B cell (primary cell): ENCODE measurements around the gene ACAT1.

Experiments used
- CTCF ChIP-seq: fragments of 200-600 bp; IDR thresholded peaks from one replicate; pipeline ENCODE4 v1.8.0; 2022; ENCODE audit warnings: antibody characterized with exemption, mild to moderate bottlenecking
- EZH2 ChIP-seq: IDR thresholded peaks from 2 replicates; pipeline ENCODE4 v1.6.1; 2012; ENCODE audit warnings: borderline replicate concordance, low read depth, mild to moderate bottlenecking, moderate library complexity, low read length; ENCODE audit not compliant: insufficient read depth, poor library complexity, severe bottlenecking

- TF ChIP-seq CTCF (no peak), EZH2 (no peak)
Observed at GRCh38 chr11:108125096-108125495, 3.7 kb downstream of the ACAT1 start.
